ENCODE measurements around the gene PPTC7. TPM values are rescaled to one million over a fixed set of nuclear protein-coding genes. Genes with fewer than 3 reads are reported as not detected.
A peak's percentile ranks its signal among the peaks of the same experiment; 100 is the strongest.

PPTC7 gene
- total RNA-seq, 1 donor from 2014 or later, result 13.7 TPM

GRCh38 chr12:110555577-110556406 is 27.3 kb downstream of the PPTC7 start:
- no peak overlapping the region for H3K4me3 Mint-ChIP-seq (ENCODE audit: low read depth)
- H3K27ac Mint-ChIP-seq, result no peak overlapping the region
- TF ChIP-seq, protein P1, sequence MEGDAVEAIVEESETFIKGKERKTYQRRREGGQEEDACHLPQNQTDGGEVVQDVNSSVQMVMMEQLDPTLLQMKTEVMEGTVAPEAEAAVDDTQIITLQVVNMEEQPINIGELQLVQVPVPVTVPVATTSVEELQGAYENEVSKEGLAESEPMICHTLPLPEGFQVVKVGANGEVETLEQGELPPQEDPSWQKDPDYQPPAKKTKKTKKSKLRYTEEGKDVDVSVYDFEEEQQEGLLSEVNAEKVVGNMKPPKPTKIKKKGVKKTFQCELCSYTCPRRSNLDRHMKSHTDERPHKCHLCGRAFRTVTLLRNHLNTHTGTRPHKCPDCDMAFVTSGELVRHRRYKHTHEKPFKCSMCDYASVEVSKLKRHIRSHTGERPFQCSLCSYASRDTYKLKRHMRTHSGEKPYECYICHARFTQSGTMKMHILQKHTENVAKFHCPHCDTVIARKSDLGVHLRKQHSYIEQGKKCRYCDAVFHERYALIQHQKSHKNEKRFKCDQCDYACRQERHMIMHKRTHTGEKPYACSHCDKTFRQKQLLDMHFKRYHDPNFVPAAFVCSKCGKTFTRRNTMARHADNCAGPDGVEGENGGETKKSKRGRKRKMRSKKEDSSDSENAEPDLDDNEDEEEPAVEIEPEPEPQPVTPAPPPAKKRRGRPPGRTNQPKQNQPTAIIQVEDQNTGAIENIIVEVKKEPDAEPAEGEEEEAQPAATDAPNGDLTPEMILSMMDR (IDR thresholded peaks at IDR 0.05; ENCODE audit: unreplicated experiment), result no peak
- H3K36me3 Mint-ChIP-seq (ENCODE audit: insufficient read depth), result peaks cover 6% of the 10 kb centered on the region
- H3K4me1 Mint-ChIP-seq (ENCODE audit: low read depth), result peaks cover 3% of the 10 kb centered on the region
- H3K27me3 Mint-ChIP-seq, result no peaks in the 10 kb centered on the region
- DNase-seq (ENCODE audit: low spot score, unreplicated experiment), result no peak
- H3K9me3 Mint-ChIP-seq (ENCODE audit: low read depth), result no peaks in the 10 kb centered on the region

GRCh38 chr12:110554184-110554583 is 28.9 kb downstream of the PPTC7 start:
- Mint-ChIP-seq H3K36me3 (ENCODE audit: insufficient read depth) (peaks cover 13% of the 10 kb centered on the region), H3K4me1 (ENCODE audit: low read depth) (peaks cover 9% of the 10 kb centered on the region), H3K9me3 (ENCODE audit: low read depth) (no peaks in the 10 kb centered on the region), H3K4me3 (ENCODE audit: low read depth) (no peak overlapping the region), H3K27me3 (no peaks in the 10 kb centered on the region), H3K27ac (no peak overlapping the region)
- no peak for DNase-seq (ENCODE audit: low spot score, unreplicated experiment)
- TF ChIP-seq, protein P1 (IDR thresholded peaks at IDR 0.05; ENCODE audit: unreplicated experiment), result no peak

- TF ChIP-seq, protein P1 (IDR thresholded peaks at IDR 0.05; ENCODE audit: unreplicated experiment), result no peak
- no peak for DNase-seq (ENCODE audit: low spot score, unreplicated experiment)
- Mint-ChIP-seq H3K4me1 (ENCODE audit: low read depth) (peaks cover 8% of the 10 kb centered on the region), H3K27ac (no peak overlapping the region), H3K36me3 (ENCODE audit: insufficient read depth) (peaks cover 11% of the 10 kb centered on the region), H3K4me3 (ENCODE audit: low read depth) (no peak overlapping the region), H3K9me3 (ENCODE audit: low read depth) (no peaks in the 10 kb centered on the region), H3K27me3 (no peaks in the 10 kb centered on the region)
Observed at GRCh38 chr12:110550981-110551380, 32.1 kb downstream of the PPTC7 start.

- Mint-ChIP-seq H3K9me3 (ENCODE audit: low read depth) (no peaks in the 10 kb centered on the region), H3K27me3 (no peaks in the 10 kb centered on the region), H3K4me3 (ENCODE audit: low read depth) (no peak overlapping the region), H3K4me1 (ENCODE audit: low read depth) (peaks cover 6% of the 10 kb centered on the region), H3K36me3 (ENCODE audit: insufficient read depth) (peaks cover 15% of the 10 kb centered on the region), H3K27ac (peak overlapping the region; percentile 37)
- TF ChIP-seq, protein P1 (IDR thresholded peaks at IDR 0.05; ENCODE audit: unreplicated experiment), result no peak
- no peak for DNase-seq (ENCODE audit: low spot score, unreplicated experiment)
Observed at GRCh38 chr12:110549716-110550115, 33.4 kb downstream of the PPTC7 start.

DNA sequence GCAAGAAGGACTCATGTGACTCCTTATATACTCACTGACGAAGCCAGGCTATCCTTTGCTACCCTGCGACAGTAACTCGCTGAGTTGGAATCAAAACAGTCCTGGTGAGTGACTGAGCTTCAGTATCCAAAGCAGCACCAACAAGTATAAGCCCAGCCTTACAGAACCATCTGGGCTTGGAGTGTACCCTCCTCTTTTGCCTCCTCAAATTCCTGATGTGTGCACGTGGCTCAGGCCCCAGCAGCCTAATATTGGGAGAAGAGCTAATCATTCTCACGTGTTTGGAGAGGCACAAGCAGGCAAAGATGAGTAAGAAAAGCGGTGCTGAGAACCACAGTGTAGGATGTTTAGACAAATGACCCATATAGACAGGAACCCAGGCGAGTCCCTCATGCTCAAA is 34.4 kb downstream of the PPTC7 start:
- H3K27me3 Mint-ChIP-seq, result no peaks in the 10 kb centered on the region
- TF ChIP-seq, protein P1 (IDR thresholded peaks at IDR 0.05; ENCODE audit: unreplicated experiment), result no peak
- H3K9me3 Mint-ChIP-seq (ENCODE audit: low read depth), result no peaks in the 10 kb centered on the region
- H3K36me3 Mint-ChIP-seq (ENCODE audit: insufficient read depth), result peaks cover 15% of the 10 kb centered on the region
- peaks cover 6% of the 10 kb centered on the region for H3K4me1 Mint-ChIP-seq (ENCODE audit: low read depth)
- no peak for DNase-seq (ENCODE audit: low spot score, unreplicated experiment)
- no peak overlapping the region for H3K4me3 Mint-ChIP-seq (ENCODE audit: low read depth)
- H3K27ac Mint-ChIP-seq, result no peak overlapping the region

All from progenitor cell of endocrine pancreas (in vitro differentiated cells).